Neural cell (in vitro differentiated cells): ENCODE results near the gene TBC1D2. TPM values are rescaled to one million over a fixed set of nuclear protein-coding genes. Genes with fewer than 3 reads are reported as not detected.

Experiments
- H2AFZ ChIP-seq: fragments of 200-600, 300-800 bp; sonication (generic), shearing (Covaris generic); 2 replicates; pipeline ENCODE4 v1.6.0; 2014; ENCODE audit warnings: low read depth, mild to moderate bottlenecking, antibody characterized with exemption, low read length, moderate library complexity
- H3F3A ChIP-seq: fragments of 200-600 bp; shearing (Covaris generic); 2 replicates; pipeline ENCODE4 v1.6.1; 2016; ENCODE audit warnings: mild to moderate bottlenecking, moderate library complexity, mixed read lengths, antibody characterized with exemption, low read length; ENCODE audit not compliant: insufficient read depth, poor library complexity, severe bottlenecking
- H3K27ac ChIP-seq: fragments of 200-600, 300-800 bp; sonication (generic), shearing (Covaris generic); 2 replicates; pipeline ENCODE4 v1.5.1; 2014; ENCODE audit warnings: mild to moderate bottlenecking, low read length, moderate library complexity
- H3K27me3 ChIP-seq: fragments of 300-800, 200-600 bp; sonication (generic), shearing (Covaris generic); 2 replicates; pipeline ENCODE4 v1.6.0; 2014; ENCODE audit warnings: mild to moderate bottlenecking, low read depth, low read length, moderate library complexity; ENCODE audit not compliant: insufficient read depth
- H3K36me3 ChIP-seq: fragments of 300-800, 200-600 bp; sonication (generic), shearing (Covaris generic); 2 replicates; pipeline ENCODE4 v1.5.1; 2014; ENCODE audit warnings: mild to moderate bottlenecking, antibody characterized with exemption, low read length, moderate library complexity; ENCODE audit not compliant: insufficient read depth
- H3K4me2 ChIP-seq: fragments of 300-800, 200-600 bp; sonication (generic), shearing (Covaris generic); 2 replicates; pipeline ENCODE4 v1.6.0; 2014; ENCODE audit warnings: mild to moderate bottlenecking, low read length
- H3K4me3 ChIP-seq: fragments of 300-800, 200-600 bp; sonication (generic), shearing (Covaris generic); 2 replicates; pipeline ENCODE4 v1.5.1; 2014; ENCODE audit warnings: mild to moderate bottlenecking, low read length, moderate library complexity
- H3K79me2 ChIP-seq: fragments of 200-600 bp; shearing (Covaris generic); replicated peaks from 2 replicates; pipeline ENCODE4 v1.6.0; 2014; ENCODE audit warnings: mild to moderate bottlenecking, low read length, moderate library complexity; ENCODE audit not compliant: insufficient read depth
- H3K9ac ChIP-seq: fragments of 300-800, 200-600 bp; sonication (generic), shearing (Covaris generic); 2 replicates; pipeline ENCODE4 v1.6.1; 2016; ENCODE audit warnings: mild to moderate bottlenecking, low read length, mixed read lengths
- H3K9me2 ChIP-seq: fragments of 200-600 bp; shearing (Covaris generic); 2 replicates; pipeline ENCODE4 v1.6.1; 2016; ENCODE audit warnings: mild to moderate bottlenecking, low read length, mixed read lengths; ENCODE audit not compliant: insufficient read depth
- H3K9me3 ChIP-seq: fragments of 200-600, 300-800 bp; sonication (generic), shearing (Covaris generic); 2 replicates; pipeline ENCODE4 v1.6.1; 2016; ENCODE audit warnings: mild to moderate bottlenecking, mixed run types, low read length, moderate library complexity, mixed read lengths
- H4K20me1 ChIP-seq: fragments of 200-600 bp; shearing (Covaris generic); 2 replicates; pipeline ENCODE4 v1.6.1; 2016; ENCODE audit warnings: mild to moderate bottlenecking, mixed run types; ENCODE audit not compliant: insufficient read depth
- CTCF ChIP-seq: fragments of 450-650 bp; IDR thresholded peaks from 2 replicates; pipeline ENCODE4 v1.5.1; 2014; ENCODE audit warnings: antibody characterized with exemption, mild to moderate bottlenecking, moderate library complexity; ENCODE audit not compliant: poor library complexity, severe bottlenecking
- EP300 ChIP-seq: fragments of 450-650 bp; conservative IDR thresholded peaks from 2 replicates; pipeline ENCODE4 v1.6.1; 2014; ENCODE audit warnings: antibody characterized with exemption, mild to moderate bottlenecking, moderate library complexity; ENCODE audit not compliant: poor library complexity, severe bottlenecking
- MXI1 ChIP-seq: fragments of 450-650 bp; conservative IDR thresholded peaks from 2 replicates; pipeline ENCODE4 v1.6.1; 2014; ENCODE audit warnings: antibody characterized with exemption, mild to moderate bottlenecking; ENCODE audit not compliant: poor library complexity, severe bottlenecking
- POLR2AphosphoS5 ChIP-seq: IDR thresholded peaks from 2 replicates; pipeline ENCODE4 v1.6.1; 2012
- RAD21 ChIP-seq: fragments of 450-650 bp; conservative IDR thresholded peaks from 2 replicates; pipeline ENCODE4 v1.6.1; 2014; ENCODE audit warnings: antibody characterized with exemption, mild to moderate bottlenecking, moderate library complexity
- REST ChIP-seq: IDR thresholded peaks from 2 replicates; pipeline ENCODE4 v1.6.1; 2012; ENCODE audit warnings: borderline replicate concordance
- SMC3 ChIP-seq: fragments of 450-650 bp; conservative IDR thresholded peaks from 2 replicates; pipeline ENCODE4 v1.6.1; 2014; ENCODE audit warnings: antibody characterized with exemption, mild to moderate bottlenecking, moderate library complexity; ENCODE audit not compliant: poor library complexity
- TAF1 ChIP-seq: IDR thresholded peaks from 2 replicates; pipeline ENCODE4 v1.6.1; 2012; ENCODE audit warnings: low read depth
- polyA plus RNA-seq: library from polyadenylated mRNA; depleted of rRNA; stranded (reverse); fragments of >200 nt; gene quantifications from 2 replicates; pipeline ENCODE4 v1.2.3, GENCODE V29; 2014

Gene TBC1D2
- polyA plus RNA-seq, 1 donor from 2014 or later: 4.1 TPM

GRCh38 chr9:98248737-98249474 is 6.5 kb downstream of the TBC1D2 start:
- Histone ChIP-seq H3K4me3 (no peak overlapping the region), H3K4me2 (no peak overlapping the region), H3K36me3 (no peaks in the 10 kb centered on the region), H3K9me2 (no peaks in the 10 kb centered on the region), H3K9me3 (no peaks in the 10 kb centered on the region), H3K79me2 (no peaks in the 10 kb centered on the region), H3K27me3 (no peaks in the 10 kb centered on the region), H2AFZ (no peak overlapping the region), H3K9ac (no peak overlapping the region), H4K20me1 (no peaks in the 10 kb centered on the region), H3K27ac (no peak overlapping the region), H3F3A (no peaks in the 10 kb centered on the region)
- TF ChIP-seq RAD21 (no peak), REST (no peak), POLR2AphosphoS5 (no peak), TAF1 (no peak), MXI1 (no peak), CTCF (no peak), EP300 (no peak), SMC3 (no peak)

DNA sequence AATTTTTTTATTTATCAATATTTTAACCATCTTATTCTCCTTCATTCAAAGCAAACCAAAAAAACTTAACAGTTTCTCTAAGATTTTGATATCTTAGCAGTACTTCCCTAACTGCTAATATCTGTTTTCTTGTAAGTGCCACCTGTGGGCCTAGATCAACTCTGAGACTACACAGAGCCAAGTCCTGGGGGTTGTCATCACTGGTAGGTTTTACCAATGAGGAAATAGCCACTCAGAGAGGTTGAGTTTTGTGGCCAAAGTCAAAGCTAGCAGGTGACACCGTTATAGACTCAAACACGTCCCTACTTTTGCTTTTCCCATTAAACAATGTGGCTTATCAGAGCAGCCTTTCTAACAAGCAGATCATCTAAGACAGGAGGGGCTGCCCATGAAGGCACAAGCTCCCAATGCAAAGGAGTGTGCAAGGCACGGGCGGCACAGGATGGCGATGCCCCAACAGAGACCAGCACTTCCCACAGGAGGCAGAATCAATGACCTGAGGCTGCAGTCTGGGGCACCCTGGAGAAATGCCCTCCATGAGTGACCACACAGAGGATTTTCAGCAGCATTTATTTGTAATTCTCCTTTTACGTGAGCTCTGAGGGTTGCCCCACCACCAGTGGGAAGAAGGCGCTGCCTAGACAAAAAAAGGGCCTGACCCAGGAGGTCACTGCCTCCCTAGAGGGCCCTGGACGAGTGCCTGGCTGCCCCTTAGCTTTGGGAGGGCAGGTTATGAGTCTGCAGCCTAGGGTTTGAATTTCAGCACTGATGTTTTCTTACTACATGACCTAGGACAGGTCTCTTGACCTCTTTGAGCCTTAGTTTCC is 7.4 kb downstream of the TBC1D2 start:
- Histone ChIP-seq H3K4me3 (no peak overlapping the region), H3K36me3 (no peaks in the 10 kb centered on the region), H3K9ac (no peak overlapping the region), H4K20me1 (no peaks in the 10 kb centered on the region), H3K27ac (no peak overlapping the region), H3K4me2 (no peak overlapping the region), H2AFZ (no peak overlapping the region), H3F3A (no peaks in the 10 kb centered on the region), H3K9me3 (no peaks in the 10 kb centered on the region), H3K9me2 (no peaks in the 10 kb centered on the region), H3K27me3 (no peaks in the 10 kb centered on the region), H3K79me2 (no peaks in the 10 kb centered on the region)
- TF ChIP-seq REST: no peak
- TF ChIP-seq POLR2AphosphoS5: no peak
- no peak for TF ChIP-seq CTCF
